GM12873 (cell line): Measurements from ENCODE around the gene ARHGAP24.

Experiments
- TF ChIP-seq, protein P1 (sequence below): IDR thresholded peaks from 2 replicates; pipeline ENCODE4 v1.5.1; 2012; ENCODE audit warnings: low read depth, mild to moderate bottlenecking, moderate library complexity, low read length, control low read depth; ENCODE audit not compliant: insufficient read depth; ENCODE audit errors: missing control alignments

The ARHGAP24 gene

GRCh38 chr4:86015412-86016350 is 540.7 kb downstream of the ARHGAP24 start:
- TF ChIP-seq, protein P1, sequence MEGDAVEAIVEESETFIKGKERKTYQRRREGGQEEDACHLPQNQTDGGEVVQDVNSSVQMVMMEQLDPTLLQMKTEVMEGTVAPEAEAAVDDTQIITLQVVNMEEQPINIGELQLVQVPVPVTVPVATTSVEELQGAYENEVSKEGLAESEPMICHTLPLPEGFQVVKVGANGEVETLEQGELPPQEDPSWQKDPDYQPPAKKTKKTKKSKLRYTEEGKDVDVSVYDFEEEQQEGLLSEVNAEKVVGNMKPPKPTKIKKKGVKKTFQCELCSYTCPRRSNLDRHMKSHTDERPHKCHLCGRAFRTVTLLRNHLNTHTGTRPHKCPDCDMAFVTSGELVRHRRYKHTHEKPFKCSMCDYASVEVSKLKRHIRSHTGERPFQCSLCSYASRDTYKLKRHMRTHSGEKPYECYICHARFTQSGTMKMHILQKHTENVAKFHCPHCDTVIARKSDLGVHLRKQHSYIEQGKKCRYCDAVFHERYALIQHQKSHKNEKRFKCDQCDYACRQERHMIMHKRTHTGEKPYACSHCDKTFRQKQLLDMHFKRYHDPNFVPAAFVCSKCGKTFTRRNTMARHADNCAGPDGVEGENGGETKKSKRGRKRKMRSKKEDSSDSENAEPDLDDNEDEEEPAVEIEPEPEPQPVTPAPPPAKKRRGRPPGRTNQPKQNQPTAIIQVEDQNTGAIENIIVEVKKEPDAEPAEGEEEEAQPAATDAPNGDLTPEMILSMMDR = no peak

GRCh38 chr4:86019362-86019761 is 544.4 kb downstream of the ARHGAP24 start:
- TF ChIP-seq, protein P1 = no peak

DNA sequence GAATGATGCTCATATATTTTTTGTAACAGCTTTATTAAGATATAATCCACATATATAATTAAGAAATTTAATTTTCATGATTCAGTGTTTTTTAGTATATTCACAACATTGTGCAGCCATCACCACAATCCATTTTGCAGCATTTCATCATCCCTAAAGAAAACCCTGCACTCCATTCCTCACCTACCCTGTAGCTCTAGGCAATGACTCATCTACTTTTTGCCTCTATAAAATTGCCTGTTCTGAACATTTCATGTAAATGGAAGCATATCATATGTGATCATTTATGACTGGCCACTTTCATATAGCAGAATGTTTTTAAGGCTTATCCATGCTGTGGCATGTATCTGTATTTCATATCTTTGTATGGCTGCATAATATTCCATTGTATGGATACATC is 545.0 kb downstream of the ARHGAP24 start:
- TF ChIP-seq, protein P1 = no peak

GRCh38 chr4:86026720-86027119 is 551.8 kb downstream of the ARHGAP24 start:
- TF ChIP-seq, protein P1 = no peak

- TF ChIP-seq, protein P1 = no peak
Observed at GRCh38 chr4:86031927-86032326, 557.0 kb downstream of the ARHGAP24 start.

GRCh38 chr4:86032476-86033022 is 557.6 kb downstream of the ARHGAP24 start:
- TF ChIP-seq, protein P1 = no peak

- TF ChIP-seq, protein P1 = no peak
Observed at GRCh38 chr4:86033171-86033570, 558.2 kb downstream of the ARHGAP24 start.
